Neutrophil (primary cell): Measurements from ENCODE around the gene DEGS2.

Experiments used
- H3K27ac ChIP-seq: fragments of 200-600 bp; sonication (generic); 2 replicates; pipeline ENCODE4 v1.5.1; 2016; ENCODE audit warnings: mild to moderate bottlenecking, moderate library complexity
- H3K27me3 ChIP-seq: fragments of 200-600 bp; sonication (generic); 2 replicates; pipeline ENCODE4 v1.6.0; 2016; ENCODE audit warnings: mild to moderate bottlenecking
- H3K36me3 ChIP-seq: fragments of 200-600 bp; sonication (generic); 2 replicates; pipeline ENCODE4 v1.5.1; 2017
- H3K4me1 ChIP-seq, 2 experiments: fragments of 200-600 bp in 1 of 2; sonication (generic) in 1 of 2; 1 replicate in 1 of 2; 2 replicates in 1 of 2; pipeline versions ENCODE4 v1.5.1 to v1.6.1; 2013 to 2016; ENCODE audit warnings: low read depth in 1 of 2, low read length in 1 of 2, mild to moderate bottlenecking in 1 of 2, moderate library complexity in 1 of 2; ENCODE audit not compliant: control insufficient read depth in 1 of 2, insufficient read depth in 1 of 2
- H3K4me3 ChIP-seq, 2 experiments: fragments of 200-600 bp in 1 of 2; sonication (generic) in 1 of 2; 1 replicate in 1 of 2; 2 replicates in 1 of 2; pipeline ENCODE4 v1.5.1; 2013 to 2016; ENCODE audit warnings: low read depth in 1 of 2, low read length in 1 of 2, mild to moderate bottlenecking in 1 of 2, moderate library complexity in 1 of 2
- H3K9me3 ChIP-seq: fragments of 200-600 bp; sonication (generic); 2 replicates; pipeline ENCODE4 v1.5.1; 2016
- TF ChIP-seq, protein P1 (sequence below): fragments of 200-600 bp; sonication (generic); IDR thresholded peaks from 2 replicates; pipeline ENCODE4 v1.5.1; 2016; ENCODE audit warnings: antibody characterized with exemption

Gene DEGS2

DNA sequence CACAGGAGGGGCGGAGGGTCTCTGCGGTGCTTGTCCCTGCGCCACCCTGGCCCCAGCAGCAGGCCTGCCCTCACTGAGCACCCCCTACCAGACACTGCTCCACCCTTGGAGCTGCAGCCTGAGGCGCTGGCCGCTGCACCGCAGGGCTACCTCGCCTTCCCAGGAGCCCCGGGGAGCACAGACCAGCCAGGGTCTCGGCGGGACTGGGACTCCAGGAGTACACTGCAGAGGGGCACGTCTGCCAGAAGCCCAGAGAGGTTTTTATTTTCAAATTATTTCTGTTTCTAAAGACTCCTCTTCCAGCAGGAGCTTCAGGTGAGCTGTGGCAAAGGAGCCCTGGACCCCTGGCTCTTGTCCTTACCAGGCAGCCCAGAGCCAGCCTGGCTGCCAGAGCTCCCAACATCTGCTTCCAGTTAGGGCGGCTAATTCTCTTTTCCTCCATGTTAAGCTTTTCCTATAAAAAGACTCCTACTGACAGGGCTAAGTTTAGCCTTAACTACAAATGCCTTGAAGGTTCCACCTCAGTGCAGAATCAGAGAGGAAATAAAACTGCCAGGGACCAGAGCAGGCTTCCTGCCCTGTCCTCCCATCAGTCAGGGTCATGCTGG is 26.4 kb downstream of the DEGS2 start:
- Histone ChIP-seq H3K36me3 (peaks cover 45% of the 10 kb centered on the region), H3K4me3 (no peak overlapping the region), H3K27ac (no peak overlapping the region), H3K4me1 (no peaks in the 10 kb centered on the region), H3K27me3 (no peaks in the 10 kb centered on the region), H3K9me3 (no peaks in the 10 kb centered on the region)
- TF ChIP-seq, protein P1, sequence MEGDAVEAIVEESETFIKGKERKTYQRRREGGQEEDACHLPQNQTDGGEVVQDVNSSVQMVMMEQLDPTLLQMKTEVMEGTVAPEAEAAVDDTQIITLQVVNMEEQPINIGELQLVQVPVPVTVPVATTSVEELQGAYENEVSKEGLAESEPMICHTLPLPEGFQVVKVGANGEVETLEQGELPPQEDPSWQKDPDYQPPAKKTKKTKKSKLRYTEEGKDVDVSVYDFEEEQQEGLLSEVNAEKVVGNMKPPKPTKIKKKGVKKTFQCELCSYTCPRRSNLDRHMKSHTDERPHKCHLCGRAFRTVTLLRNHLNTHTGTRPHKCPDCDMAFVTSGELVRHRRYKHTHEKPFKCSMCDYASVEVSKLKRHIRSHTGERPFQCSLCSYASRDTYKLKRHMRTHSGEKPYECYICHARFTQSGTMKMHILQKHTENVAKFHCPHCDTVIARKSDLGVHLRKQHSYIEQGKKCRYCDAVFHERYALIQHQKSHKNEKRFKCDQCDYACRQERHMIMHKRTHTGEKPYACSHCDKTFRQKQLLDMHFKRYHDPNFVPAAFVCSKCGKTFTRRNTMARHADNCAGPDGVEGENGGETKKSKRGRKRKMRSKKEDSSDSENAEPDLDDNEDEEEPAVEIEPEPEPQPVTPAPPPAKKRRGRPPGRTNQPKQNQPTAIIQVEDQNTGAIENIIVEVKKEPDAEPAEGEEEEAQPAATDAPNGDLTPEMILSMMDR = no peak

DNA sequence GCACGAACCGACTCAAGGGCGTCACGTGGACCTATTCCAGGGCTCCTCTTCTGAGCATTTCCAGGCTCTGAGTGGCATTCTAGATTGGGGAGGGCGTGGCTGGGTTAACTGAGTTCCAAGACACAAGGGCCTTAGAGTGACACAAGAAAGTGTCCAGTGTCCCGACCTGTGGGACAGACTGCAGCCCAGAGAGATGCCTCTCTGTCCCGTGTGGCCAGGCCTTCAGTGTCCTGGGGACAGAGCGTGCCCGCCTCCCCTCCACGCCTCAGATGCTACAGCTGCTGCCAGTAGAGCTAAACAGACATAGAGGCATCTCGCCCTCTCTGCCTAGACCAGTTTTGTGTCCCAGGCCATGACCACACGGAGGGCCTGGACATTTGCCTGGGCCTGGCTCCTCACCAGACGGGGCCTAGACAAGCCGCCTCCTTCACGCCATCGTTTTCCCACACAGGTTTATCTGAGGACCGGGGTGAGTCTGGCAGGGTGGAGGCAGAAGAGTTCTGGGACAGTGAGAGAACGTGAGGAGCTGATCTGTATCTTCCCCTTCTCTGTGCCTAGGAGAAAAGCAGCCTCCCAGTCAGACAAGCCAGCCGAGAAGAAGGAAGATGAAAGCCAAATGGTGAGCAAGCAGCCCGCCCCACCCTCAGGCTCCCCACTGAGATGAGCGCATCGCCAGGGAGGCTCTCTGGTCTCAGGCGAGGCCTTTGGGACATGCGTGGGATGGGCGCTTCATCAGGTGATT is 27.1 kb downstream of the DEGS2 start:
- Histone ChIP-seq H3K4me3 (no peak overlapping the region), H3K27me3 (no peaks in the 10 kb centered on the region), H3K27ac (no peak overlapping the region), H3K9me3 (no peaks in the 10 kb centered on the region), H3K4me1 (no peaks in the 10 kb centered on the region), H3K36me3 (peaks cover 45% of the 10 kb centered on the region)
- TF ChIP-seq, protein P1 = no peak

DNA sequence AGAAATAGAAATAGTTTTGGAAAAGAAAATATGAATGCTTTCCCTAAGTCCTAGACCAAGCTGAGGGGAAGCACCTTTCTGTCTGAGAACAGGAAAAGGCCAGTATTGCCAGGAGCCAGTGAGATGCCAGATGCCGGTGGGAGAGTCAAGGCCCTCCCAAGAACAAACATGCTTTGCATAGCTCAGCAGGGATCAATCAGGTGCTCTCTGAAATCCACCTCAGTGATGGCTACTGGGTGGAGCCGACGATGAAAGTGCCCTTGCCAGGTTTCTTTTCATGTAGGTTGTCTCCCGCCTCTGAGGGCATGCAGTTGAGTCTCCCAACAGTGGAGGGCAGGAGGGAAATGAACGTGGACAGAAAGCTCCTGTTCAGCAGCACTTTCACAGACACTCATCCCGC is 28.3 kb downstream of the DEGS2 start:
- no peak overlapping the region for H3K27ac ChIP-seq
- H3K27me3 ChIP-seq = no peaks in the 10 kb centered on the region
- H3K4me1 ChIP-seq = no peaks in the 10 kb centered on the region
- TF ChIP-seq, protein P1 = no peak
- no peak overlapping the region for H3K4me3 ChIP-seq
- H3K9me3 ChIP-seq = no peaks in the 10 kb centered on the region
- H3K36me3 ChIP-seq = peaks cover 50% of the 10 kb centered on the region

DNA sequence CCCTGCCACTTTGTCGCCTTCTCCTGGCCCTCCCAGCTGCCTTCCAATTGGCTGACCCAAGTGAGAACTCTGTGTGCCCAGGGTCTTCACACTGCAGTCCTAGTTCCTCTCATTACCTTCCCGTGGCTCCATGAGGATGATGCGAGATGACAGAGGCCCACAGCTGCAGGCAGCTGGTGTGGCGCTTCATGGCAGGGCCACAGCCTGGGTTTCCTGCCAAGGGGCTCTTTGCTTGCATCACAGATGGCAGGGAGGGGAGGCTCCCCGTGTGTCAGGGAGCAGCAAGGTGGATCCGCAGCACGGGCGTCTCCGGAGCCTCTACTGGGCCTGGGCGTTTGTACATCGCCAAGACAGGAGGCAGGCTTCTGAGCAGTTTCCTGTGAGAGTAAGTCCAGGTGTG is 28.9 kb downstream of the DEGS2 start:
- Histone ChIP-seq H3K27me3 (no peaks in the 10 kb centered on the region), H3K36me3 (peaks cover 50% of the 10 kb centered on the region), H3K27ac (no peak overlapping the region), H3K4me3 (no peak overlapping the region), H3K9me3 (no peaks in the 10 kb centered on the region), H3K4me1 (no peaks in the 10 kb centered on the region)
- TF ChIP-seq, protein P1 = no peak

DNA sequence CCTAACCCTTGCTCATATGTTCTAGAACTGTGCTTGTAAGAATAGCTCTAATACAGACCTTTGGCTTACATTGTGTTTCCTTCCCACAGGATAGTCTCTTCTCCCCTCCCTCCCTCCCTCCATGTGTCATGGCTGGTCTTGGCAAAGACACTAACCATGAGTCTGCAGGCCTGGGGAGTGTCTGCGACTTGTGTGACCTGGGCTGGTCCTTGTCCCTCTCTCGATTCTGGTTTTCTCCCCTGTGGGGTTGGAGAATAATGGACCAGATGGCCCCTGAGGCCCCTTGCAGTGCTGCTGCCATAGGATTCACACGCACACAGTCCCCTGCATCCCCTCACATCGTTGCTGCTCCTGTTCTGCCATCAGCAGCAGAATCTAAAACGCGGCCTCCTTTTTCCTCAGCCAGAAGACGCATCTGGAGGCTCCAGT is 30.3 kb downstream of the DEGS2 start:
- Histone ChIP-seq H3K9me3 (no peaks in the 10 kb centered on the region), H3K36me3 (peaks cover 39% of the 10 kb centered on the region), H3K4me1 (no peaks in the 10 kb centered on the region), H3K4me3 (no peak overlapping the region), H3K27ac (no peak overlapping the region), H3K27me3 (no peaks in the 10 kb centered on the region)
- TF ChIP-seq, protein P1 = no peak
